ENCODE measurements around the gene ADRM1.

DNA sequence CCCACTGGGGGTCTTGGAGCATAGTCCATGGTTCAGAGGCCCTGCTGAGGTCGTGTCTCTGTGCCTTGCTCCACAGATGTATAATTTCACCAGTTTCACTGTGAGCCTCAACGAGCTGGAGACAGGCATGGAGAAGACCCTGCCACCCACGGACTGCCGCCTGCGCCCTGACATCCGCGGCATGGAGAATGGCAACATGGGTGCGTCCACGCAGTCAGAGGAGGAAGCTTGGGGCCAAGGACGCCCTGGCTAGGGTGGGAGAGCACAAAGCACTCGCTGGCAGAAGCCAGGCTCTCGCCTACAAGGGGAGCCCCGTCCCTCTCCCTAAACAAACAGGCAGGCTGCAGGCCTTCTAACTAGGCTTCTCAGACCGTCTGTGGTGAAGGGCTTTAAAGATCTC, 13.7 kb upstream of the ADRM1 start:
- TF ChIP-seq CTCF (conservative IDR thresholded peaks at IDR 0.05; ENCODE audit: low read depth, low read length) (no peak), MXI1 (IDR thresholded peaks at IDR 0.05; ENCODE audit: borderline replicate concordance, low read depth, low read length) (no peak), CHD1 (IDR thresholded peaks at IDR 0.05; ENCODE audit: low read depth, low read length) (no peak), POLR2A (IDR thresholded peaks at IDR 0.05; ENCODE audit: low read depth, low read length) (no peak), SMC3 (IDR thresholded peaks at IDR 0.05; ENCODE audit: low read depth, low read length) (no peak), FOS (IDR thresholded peaks at IDR 0.05; ENCODE audit: low read depth, low read length) (no peak), CEBPB (IDR thresholded peaks at IDR 0.05; ENCODE audit: low read depth, low read length) (no peak), BHLHE40 (IDR thresholded peaks at IDR 0.05; ENCODE audit: low read depth, low read length) (no peak)
